NCI-H748 (cell line): ENCODE results near the gene PLN.

Experiments used
- DNase-seq: peaks from one replicate; lab custom pipeline; 2025; ENCODE audit not compliant: unreplicated experiment; lab: John Stamatoyannopoulos, UW

PLN gene

GRCh38 chr6:118548136-118548535 is at the start of gene PLN:
Gene PLN (plus strand): TSS chr6:118548296. CDS start chr6:118558922, 10,626 bp downstream.
- no peak for DNase-seq

GRCh38 chr6:118500130-118501015 is 47.7 kb upstream of the PLN start:
- DNase-seq: no peak

- DNase-seq: no peak
Observed at GRCh38 chr6:118501099-118501498, 47.0 kb upstream of the PLN start.

GRCh38 chr6:118501765-118502164 is 46.3 kb upstream of the PLN start:
- DNase-seq: no peak

- DNase-seq: peak; percentile 11
Observed at GRCh38 chr6:118502169-118502568, 45.9 kb upstream of the PLN start.

- DNase-seq: no peak
Observed at GRCh38 chr6:118504611-118505010, 43.5 kb upstream of the PLN start.

- no peak for DNase-seq
Observed at GRCh38 chr6:118505656-118506055, 42.4 kb upstream of the PLN start.

GRCh38 chr6:118506071-118506638 is 41.9 kb upstream of the PLN start:
- peak; percentile 67 for DNase-seq

- no peak for DNase-seq
Observed at GRCh38 chr6:118507636-118508035, 40.5 kb upstream of the PLN start.

- peak; percentile 70 for DNase-seq
Observed at GRCh38 chr6:118509009-118509617, 39.0 kb upstream of the PLN start.

- no peak for DNase-seq
Observed at GRCh38 chr6:118511930-118512715, 36.0 kb upstream of the PLN start.

- DNase-seq: no peak
Observed at GRCh38 chr6:118514689-118515088, 33.4 kb upstream of the PLN start.

GRCh38 chr6:118522422-118522821 is 25.7 kb upstream of the PLN start:
- DNase-seq: no peak

GRCh38 chr6:118523216-118523615 is 24.9 kb upstream of the PLN start:
- DNase-seq: no peak

- no peak for DNase-seq
Observed at GRCh38 chr6:118524686-118525085, 23.4 kb upstream of the PLN start.

GRCh38 chr6:118525913-118526780 is 21.9 kb upstream of the PLN start:
- DNase-seq: no peak

GRCh38 chr6:118528129-118528528 is 20.0 kb upstream of the PLN start:
- no peak for DNase-seq

- DNase-seq: no peak
Observed at GRCh38 chr6:118529756-118530155, 18.3 kb upstream of the PLN start.

GRCh38 chr6:118530942-118531341 is 17.2 kb upstream of the PLN start:
- DNase-seq: no peak

- no peak for DNase-seq
Observed at GRCh38 chr6:118535176-118535844, 12.8 kb upstream of the PLN start.
